HG02678 (cell line): Measurements from ENCODE around the gene CDC45.

Experiments used
- ATAC-seq: cut with Tn5 transposase; IDR thresholded peaks from one replicate; pipeline ENCODE4 v1.9.1; 2021; ENCODE audit warnings: mild to moderate bottlenecking, moderate library complexity; ENCODE audit not compliant: unreplicated experiment

The CDC45 gene

DNA sequence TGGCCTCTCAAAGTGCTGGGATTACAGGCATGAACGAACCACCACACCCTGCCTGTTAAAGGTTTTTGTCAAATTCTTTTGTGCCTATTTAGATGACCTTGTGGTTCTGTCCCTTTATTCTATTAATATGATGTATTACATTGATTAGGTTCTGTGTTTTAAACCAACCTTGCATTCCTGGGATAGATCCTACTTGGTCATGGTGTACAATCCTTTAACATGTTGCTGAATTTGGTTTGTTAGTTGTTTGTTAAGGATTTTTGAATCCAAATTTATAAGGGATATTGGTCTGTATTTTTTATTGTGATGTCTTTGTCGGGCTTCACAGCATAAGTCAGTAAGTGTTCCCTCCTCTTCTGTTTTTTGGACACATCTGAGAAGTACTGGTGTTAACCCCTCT is 73.5 kb downstream of the CDC45 start:
- no peak for ATAC-seq

DNA sequence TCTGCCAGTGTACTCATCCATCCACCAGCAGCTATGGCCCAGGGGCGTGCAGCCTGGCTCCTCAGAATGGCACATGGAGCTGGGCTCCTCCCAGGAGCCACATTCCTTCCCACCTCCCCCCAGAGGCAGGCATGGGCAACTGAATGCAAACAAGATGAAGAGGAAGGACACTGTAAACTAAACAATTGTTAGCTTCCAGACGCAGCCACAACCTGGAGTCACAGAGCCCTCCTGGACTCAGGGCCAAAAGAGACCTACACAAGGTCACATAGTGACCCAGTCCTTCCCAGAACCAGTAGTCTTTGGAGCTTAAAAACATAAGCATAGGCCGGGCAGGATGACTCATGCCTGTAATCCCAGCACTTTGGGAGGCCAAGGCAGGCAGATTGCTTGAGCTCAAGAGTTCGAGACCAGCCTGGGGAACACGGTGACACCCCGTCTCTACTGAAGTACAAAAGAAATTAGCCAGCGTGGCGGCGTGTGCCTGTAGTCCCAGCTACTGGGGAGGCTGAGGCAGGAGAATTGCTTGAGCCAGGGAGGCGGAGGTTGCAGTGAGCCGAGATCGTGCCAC is 75.2 kb downstream of the CDC45 start:
- no peak for ATAC-seq

DNA sequence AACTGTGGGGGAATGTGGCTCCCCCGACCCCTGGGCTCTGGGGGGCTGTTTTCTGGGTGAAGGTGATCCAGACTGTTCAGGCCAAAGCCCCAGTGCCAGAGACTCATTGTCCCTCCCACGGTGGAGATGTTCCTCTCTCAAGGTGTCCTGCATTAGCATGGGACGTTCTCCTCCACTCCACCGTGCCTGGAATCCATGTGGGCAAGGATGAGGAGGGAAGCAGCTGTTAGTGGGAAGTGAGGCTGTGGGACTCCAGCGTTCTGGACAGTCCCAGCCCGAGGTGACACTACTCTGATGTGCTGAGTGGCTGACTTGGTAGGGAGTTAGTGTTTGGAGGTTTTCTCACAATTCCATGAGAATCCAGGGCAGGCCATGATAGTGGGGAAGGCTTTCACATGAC is 75.9 kb downstream of the CDC45 start:
- no peak for ATAC-seq

DNA sequence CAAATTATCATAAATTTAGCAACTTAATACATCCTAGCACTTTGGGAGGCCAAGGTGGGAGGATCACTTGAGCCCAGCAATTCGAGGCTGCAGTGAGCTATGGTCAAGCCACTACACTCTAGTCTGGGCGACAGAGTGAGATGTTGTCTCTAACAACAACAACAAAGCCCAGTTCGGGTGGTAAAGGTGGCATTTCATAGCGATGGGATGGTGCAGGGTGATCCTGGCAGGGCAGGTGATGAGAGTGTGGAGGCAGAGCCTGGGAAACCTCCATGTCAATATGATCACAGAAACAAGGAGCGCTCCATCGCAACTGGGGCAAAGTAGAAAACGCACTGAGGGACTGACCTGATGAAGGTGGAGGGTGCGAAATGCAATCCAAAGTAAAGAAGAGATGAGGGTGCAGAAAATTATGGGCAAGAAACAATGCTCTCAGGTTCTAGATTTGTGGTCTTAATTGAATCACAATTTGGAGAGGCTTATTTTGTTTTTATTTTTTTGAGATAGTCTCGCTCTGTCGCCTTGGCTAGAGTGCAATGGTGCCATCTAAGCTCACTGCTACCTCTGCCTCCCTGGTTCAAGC is 77.3 kb downstream of the CDC45 start:
- no peak for ATAC-seq

DNA sequence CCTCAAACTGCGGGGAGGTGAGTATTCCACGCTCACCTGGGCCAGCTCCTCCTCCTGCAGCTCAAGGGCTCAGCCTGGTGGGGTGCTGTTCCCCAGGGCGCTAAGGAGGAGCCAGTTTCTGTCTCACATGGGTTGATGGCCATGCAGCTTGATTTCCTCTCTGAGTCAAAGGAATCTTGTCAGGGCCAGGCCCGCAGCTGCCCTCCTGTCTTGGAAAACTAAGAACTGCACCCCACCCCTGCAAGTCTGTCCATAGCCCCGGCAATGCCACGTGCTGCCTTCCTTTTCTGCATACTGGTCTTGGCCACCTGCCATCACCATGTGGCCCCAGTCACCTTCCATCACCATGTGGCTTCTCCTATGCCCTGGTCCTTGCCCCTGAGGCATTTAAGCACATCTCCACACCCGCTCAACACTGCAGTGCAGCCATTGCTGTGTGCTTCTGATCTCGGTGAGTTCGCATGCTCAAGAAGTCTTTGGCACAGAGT is 79.6 kb downstream of the CDC45 start:
- no peak for ATAC-seq

DNA sequence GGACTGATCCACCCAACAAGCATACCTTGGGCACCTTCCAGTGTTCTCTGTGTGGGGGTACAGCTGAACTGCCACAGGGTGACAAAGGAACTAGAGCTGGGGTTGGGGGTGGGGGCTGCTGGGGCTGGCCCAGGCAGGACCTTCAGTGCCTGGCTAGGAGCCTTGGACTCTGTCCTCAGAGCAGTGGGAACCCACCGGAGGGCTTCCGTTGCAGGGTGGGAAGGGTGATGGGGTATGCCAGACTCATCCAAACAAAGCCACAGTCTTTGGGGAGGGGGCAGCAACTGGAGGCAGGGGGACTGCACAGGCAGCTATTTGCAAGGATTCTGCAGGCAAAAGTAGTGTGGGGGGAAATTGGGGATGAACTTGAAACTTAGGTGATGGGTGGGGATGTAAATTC is 80.2 kb downstream of the CDC45 start:
- no peak for ATAC-seq

DNA sequence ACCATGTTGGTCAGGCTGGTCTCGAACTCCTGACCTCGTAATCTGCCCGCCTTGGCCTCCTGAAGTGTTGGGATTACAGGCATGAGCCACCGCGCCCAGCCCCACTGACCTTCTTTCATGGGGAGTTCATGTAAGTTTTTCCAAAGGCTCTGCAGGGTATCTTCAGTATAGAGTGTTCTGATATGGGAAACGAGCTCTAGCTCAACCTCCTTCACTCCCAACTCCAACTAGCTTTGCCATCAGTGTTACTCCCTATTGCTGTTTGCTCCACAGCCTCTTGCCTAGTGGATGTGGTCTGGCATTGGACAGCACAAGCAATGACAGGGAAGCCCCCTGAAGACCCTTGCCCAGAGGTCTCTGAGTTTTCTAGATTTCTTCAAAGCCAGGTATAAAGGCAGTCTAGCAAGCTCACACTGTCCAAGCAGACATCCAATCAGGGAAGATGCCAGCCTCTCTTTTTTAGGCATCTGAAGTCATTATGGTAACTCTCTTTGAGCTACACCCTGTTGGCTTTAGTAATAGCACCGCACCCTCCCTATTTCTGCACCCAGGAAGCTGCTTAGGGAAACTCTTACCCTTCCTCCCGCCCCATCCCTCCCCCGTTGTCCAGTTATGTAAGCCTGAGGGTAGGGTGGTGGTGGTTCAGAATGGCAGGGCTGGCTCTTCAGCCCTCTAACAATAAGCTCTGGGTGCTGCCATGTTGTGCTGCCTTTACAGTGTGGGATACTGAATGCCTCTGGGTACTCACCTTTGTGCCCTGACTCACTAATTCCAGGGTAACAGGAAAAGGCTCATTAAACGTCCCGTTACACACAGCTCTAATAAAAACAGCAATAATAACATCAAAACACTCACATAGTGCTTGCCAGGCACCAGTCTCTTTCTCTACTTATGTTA is 85.9 kb downstream of the CDC45 start:
- ATAC-seq: no peak

DNA sequence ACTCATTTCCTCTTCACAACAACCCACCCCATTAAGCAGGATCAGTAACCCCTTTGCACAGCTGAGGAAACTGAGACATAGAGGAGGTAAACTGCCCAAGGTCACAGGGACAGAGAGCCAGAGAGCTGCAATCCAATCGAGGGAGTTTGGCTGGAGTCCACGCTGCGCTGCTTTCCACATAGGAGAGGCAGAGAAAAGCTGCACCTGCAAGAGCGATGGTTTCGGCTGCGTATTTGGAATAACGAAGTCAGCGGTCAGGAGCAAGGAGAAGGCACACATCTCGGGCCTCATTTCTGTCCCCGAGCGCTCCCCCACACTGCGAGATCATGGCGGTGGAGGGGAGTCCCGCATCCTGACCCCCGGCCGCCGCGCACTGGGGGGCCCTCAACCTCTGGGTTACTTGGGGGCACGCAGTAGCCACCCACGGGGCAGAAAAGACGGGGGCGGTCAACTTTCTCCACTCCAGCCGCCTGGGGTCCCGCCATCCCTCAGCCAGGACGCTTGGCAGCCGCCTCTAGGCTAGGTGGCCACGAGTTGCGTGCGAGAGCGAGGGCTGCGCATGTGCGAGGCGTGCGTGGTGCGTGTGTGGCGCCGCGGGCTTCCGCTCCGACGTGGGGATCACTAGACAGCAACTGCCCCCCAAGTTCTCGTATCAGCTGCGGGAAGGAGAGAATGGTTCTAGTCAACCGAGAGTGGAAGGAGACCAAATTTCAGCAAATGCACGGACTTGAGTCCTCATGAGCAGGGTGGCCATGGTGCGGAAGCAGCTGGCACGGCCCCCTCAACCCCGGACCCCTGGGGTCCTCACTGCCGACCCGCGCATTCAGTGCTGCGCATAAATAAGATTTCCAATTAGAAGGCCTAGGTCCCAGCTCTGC is 86.8 kb downstream of the CDC45 start:
- no peak for ATAC-seq

DNA sequence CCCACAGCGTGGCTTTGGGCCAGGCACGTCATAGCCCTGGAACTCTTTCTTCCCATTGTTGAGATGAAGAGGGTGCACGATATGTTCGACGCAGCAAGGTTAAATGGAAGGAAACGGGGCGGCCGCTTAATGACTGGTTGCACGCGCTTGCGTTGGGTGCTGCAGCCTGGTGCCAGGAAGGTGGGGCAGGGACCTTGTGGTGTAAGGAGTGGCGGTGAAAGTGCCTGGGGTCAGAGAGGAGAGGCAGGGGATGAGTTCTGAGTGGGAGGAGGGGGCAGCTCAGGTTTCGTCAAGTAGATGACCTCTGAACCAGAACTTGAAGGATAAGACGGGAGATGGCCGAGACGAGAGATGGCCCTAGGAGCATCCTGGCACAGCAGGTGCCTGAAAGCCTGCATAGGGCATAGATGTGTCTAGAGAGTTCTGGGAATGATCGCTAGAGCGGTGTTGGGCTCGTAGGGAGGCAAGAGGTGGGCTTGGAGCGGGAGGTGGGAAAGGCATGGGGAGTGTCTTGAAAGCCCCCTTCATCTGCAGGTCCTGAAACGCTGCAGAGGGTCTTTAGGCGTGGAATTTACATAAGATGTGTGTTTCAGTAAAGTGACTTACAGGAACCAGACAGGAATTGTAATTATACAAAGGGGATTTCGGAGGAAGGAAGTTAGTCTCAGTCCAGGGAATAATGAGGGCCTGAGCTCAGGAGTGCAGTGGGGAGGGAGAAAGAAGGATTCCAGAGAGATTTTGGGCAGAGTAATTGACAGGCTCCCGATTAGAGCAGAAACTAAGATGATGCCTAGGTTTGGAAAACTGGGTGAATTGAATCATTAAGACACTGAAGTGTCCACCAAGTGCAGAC is 87.7 kb downstream of the CDC45 start:
- no peak for ATAC-seq

DNA sequence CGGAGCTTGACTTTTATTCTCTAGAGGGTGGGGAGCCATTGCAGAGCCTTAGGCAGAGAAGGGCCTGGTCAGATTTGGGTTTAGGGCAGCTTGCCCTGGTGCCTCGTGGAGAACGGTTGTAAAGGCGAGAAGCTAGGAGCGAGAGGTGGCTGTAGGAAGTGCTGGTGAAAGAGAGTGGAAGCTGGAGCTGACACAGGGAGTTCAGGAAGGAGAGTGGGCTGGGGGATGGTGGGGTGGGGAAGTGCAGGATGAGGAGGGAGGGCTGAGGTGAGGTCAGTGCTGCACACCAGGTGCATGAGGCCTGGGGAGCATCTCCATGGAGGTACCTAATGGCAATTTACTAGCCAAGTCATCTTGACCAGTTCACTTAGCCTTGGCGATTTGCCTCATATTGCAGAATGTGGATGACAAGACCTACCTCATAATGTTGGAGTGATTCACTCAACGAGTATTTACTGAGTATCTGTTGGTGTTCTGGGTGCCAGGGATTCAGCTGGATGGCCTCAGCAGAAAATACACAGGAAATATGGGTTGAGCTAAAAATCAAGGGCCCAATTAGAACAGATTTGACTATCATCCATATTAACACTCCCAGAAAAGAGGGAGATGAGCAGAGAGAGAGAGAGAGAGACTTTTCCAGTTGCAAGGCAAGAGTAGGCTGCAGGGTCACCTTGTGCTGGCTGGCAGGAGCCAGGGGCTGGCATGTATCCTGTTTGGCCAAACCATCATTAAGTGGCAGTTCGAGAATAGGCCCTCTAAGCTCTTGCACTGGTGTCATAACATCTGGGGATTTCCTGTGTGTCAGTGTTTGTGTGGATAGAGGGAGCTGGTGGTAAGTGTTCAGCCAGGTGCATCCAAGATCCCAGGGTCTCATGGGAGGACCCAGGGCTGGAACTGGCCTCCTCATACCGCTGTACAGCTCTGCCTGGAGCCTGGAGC is 88.9 kb downstream of the CDC45 start:
- no peak for ATAC-seq

DNA sequence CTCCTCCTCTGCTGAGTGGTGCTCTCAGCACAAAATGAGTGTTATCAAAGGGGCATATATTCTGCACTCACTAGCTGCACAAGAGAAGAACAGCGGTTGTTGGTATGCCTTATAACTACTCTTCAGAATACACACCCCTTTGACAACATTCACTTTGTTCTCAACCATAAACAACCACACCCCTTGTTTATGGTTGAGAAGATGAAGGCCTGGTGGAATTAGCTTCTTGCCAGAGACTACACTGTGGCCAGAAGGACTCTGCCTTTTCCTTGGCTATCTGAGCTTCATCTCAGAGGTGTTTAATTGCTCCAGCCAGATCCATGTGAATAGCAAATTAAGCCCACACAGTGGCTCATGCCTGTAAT is 89.5 kb downstream of the CDC45 start:
- ATAC-seq: no peak

DNA sequence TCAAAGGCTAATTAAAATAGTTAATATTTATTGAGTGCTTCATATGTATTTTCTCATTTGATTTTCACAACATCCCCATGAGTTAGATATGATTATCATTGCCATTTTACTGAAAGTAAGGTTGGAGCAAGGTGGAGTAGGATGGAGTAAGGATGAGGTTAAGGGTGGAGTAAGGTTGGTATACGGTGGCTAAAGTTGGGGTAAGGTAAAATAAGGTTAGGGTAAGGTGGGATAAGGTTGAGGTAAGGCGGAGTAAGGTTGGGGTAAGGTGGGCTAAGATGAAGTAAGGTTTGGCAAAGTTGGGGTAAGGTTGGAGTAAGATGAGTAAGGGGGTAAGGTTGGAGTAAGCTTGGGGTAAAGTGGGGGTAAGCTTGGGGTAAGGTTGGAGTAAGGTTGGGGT is 90.3 kb downstream of the CDC45 start:
- ATAC-seq: no peak
